Renal pelvis (tissue), 12 donors: ENCODE measurements around the gene C4orf51. TPM values are rescaled to one million over a fixed set of nuclear protein-coding genes. Genes with fewer than 3 reads are reported as not detected.
"Not testable (repeated sequence)": the region's sequence is repeated elsewhere in the genome, so short reads cannot be mapped to it uniquely, and the experiment has no call there.

Experiments used
- DNase-seq: peaks from one replicate; pipeline ENCODE4 v3.0.0-alpha.2; 2013
- long read RNA-seq, 16 experiments: transcript quantifications; one replicate each; lab custom pipeline, GENCODE V29; 2026
- polyA plus RNA-seq, 3 donors: library from polyadenylated mRNA; unstranded; fragments of 120-200 nt; gene quantifications; one replicate each; pipeline ENCODE4 v1.2.1, GENCODE V29; 2013; ENCODE audit not compliant: insufficient read length in 3 of 3

The C4orf51 gene
- not detected for polyA plus RNA-seq
- long read RNA-seq, donor 1: 0 reads
- long read RNA-seq, donor 2: 0 reads
- long read RNA-seq, donor 3: 0 reads
- long read RNA-seq, donor 4: 0 reads
- long read RNA-seq, donor 5: 0 reads
- long read RNA-seq, donor 6, partial matches to known transcripts: 33 of 33 reads
- long read RNA-seq, donor 6, other reads (novel, unspliced or antisense): 0 of 33 reads
- long read RNA-seq, donor 7: 0 reads
- long read RNA-seq, donor 8: 0 reads
- long read RNA-seq, donor 9, partial matches to known transcripts: 0 of 1 reads
- long read RNA-seq, donor 9, other reads (novel, unspliced or antisense): 0 of 1 reads
- long read RNA-seq, donor 10: 0 reads
- long read RNA-seq, donor 11: 0 reads
- long read RNA-seq, donor 12: 0 reads
- long read RNA-seq, donor 13: 0 reads
- long read RNA-seq, donor 14, partial matches to known transcripts: 28 of 28 reads
- long read RNA-seq, donor 14, other reads (novel, unspliced or antisense): 0 of 28 reads
- long read RNA-seq, donor 15: 0 reads
- long read RNA-seq, donor 16, partial matches to known transcripts: 8 of 8 reads
- long read RNA-seq, donor 16, other reads (novel, unspliced or antisense): 0 of 8 reads

- peak; percentile 48 for DNase-seq
These were observed at the start of gene C4orf51 for GRCh38 chr4:145679991-145680455. C4orf51 (plus strand) TSS chr4:145680146; CDS start chr4:145680204, 58 bp downstream.

DNA sequence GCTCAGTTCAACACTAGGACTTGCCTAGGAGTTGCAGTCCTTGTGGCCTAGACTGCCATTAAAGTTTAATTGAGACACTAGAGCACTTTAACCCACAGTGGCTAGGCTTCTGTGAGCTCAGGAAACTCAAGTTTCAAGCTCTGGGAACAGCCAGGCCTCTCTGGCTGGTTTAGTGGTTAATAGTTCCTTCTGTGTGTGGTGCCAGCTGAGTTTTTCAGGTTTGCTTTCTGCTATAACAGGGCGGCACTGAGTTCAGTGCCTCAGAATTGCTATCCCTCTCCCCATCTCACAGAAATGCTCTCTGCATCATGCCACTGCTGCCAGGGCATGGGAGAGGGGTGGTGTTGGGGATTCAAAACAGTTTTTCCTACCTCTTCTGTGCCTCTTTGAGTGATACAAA, 44.8 kb upstream of the C4orf51 start:
- no peak for DNase-seq

GRCh38 chr4:145635630-145636029, 44.3 kb upstream of the C4orf51 start:
- DNase-seq: no peak

DNA sequence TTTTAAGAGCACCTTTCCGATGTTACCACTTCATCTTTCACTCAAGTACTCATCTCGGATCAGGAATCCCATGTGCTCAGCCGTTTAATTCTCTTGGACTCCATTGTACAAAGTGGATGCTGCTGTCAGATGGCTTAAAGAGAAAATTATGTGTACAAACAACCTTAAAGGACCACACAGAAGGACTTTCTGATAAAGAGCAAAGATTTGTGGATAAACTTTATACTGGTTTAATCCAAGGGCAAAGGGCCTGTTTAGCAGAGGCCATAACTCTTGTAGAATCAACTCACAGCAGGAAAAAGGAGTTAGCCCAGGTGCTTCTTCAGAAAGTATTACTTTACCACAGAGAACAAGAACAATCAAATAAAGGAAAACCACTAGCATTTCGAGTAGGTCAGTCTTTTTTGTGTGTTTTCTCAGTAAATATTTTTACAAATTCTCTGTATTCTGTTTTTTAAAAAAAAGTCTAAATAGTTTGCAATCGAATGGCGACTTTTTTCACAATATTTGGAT, 40.7 kb upstream of the C4orf51 start:
- DNase-seq: peak; percentile 30

- not testable (repeated sequence) for DNase-seq
These were observed 39.7 kb upstream of the C4orf51 start for GRCh38 chr4:145640236-145640635.

GRCh38 chr4:145643295-145643694, 36.7 kb upstream of the C4orf51 start:
- no peak for DNase-seq

DNA sequence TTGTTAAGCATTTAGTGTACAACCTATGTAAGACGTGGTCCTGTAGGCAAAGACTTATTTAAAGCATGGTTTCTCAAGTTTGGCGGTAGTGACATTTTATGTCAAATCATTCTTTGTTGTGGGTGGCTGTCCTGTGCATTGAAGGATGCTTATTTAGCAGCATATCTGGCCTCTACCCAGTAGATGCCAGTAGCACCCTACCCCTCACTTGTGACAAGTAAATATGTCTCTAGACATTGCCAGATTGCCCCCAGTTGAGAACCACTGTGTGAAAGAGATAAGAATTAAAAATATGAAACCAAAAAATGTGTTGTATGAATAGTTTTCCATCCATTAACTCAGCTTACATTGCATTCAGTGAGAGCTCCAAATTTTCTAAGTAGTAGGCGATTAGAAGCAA, 35.2 kb upstream of the C4orf51 start:
- DNase-seq: no peak

DNA sequence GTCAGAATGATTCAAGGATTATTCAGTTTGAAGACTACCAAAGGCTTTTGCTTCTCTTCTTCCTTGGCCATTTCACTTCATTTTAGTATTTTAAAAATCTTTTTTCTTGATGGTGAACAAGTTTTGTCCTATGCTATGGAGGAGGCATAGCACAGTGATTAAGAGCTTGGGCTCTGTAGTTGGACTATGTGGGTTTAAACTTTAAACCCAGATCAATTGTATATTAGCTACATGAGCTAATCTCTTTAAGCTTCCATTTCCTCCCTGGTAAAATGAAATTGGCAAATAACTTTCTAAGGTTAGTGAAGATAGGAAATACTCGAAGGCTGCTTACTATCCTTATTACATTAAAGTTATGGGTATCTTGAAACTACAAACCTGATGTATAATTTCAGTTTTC, 23.8 kb upstream of the C4orf51 start:
- DNase-seq: no peak

GRCh38 chr4:145660064-145660463, 19.9 kb upstream of the C4orf51 start:
- DNase-seq: no peak

DNA sequence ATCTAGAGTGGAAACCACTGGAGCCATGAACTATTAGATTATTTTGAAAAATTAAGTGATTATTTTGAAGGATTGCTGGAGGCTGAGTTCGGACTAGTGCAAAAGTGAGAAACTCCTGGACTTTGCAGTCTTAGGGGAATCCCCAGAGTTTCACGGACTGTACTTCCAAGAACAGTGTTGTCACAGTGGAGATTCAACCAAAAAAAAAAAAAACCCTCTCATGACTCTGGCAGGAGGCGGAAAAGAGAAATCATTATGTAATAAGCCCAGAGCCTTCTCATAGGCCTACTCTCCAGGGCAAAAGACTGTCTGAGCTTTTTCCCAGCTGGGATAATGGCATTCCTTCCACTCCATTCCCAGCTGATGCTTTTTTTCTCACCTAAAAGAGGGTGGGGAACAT, 16.8 kb upstream of the C4orf51 start:
- no peak for DNase-seq

DNA sequence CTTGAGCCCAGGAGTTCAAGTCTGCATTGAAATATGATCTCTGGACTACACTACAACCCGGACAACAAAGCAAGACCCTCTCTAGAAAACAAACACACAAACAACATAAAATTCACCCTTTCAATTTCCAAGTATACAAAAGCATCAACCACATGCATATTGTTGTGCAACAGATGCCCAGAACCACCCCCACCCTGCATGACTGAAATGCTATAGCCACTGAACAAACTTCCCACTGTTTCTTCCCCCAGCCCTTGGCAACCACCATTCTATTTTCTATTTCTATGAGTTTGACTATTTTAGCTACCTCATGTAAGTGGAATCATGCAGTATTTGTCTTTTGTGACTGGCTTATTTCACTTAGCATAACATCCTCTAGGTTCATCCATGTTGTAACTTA, 14.2 kb upstream of the C4orf51 start:
- no peak for DNase-seq

DNA sequence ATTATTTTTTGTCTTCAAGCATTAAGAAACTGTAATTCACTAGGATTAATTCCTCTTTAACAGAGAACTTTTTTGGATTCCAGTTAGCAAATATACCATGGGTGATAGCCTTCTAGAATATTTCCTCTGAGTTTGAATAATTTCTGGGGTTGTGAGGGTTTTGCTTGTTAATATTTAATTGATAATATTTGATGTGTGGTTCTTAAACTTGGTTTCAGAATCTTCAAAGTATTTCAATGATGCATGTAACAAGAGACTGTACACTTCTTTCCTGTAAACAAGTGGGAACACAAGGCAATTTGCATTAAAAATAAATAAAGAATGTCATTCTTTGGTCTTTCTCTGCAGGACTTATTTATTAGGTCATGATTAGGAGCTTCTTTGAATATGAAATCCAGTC, 9.5 kb upstream of the C4orf51 start:
- DNase-seq: no peak

GRCh38 chr4:145679520-145679919, 426 bp upstream of the C4orf51 start:
- peak; percentile 81 for DNase-seq

GRCh38 chr4:145680902-145681301, 956 bp downstream of the C4orf51 start:
- DNase-seq: no peak

DNA sequence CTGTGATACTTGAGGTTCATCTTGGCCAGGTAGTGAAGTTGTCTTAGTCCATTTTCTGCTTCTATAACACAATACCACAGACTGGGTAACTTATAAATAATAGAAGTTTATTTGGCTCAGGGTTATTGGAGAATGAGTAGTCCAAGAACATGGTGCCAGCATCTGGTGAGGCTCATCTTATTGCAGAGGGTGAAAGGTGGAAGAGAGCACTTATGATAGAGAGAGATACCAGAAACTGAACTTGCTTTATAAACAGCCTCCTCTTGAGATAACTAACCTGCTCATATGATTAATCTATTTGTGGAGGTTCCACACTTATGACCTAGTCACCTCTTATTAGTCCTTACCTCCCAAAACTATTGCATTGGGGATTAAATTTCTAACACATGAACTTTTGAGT, 1.6 kb downstream of the C4orf51 start:
- DNase-seq: no peak

DNA sequence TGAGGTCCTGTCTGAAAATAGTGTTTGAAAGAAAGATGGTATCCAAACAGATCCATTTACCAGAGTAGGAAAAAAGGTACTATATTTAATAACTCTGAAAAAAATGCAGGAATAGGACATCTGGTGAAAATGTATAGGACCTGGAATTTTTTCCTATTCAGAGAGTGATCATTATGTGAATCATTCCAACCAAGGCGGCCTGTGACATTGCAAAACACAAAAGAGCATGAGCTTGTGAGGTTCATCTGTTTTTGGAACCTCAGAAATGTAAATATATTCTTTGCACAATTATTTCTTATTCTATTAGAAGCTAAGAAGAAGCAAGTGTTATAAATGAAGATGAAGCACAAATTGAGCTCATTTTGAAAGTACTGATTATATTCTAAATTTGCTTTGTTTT, 2.0 kb downstream of the C4orf51 start:
- no peak for DNase-seq

- no peak for DNase-seq
These were observed 7.0 kb downstream of the C4orf51 start for GRCh38 chr4:145686991-145687390.

DNA sequence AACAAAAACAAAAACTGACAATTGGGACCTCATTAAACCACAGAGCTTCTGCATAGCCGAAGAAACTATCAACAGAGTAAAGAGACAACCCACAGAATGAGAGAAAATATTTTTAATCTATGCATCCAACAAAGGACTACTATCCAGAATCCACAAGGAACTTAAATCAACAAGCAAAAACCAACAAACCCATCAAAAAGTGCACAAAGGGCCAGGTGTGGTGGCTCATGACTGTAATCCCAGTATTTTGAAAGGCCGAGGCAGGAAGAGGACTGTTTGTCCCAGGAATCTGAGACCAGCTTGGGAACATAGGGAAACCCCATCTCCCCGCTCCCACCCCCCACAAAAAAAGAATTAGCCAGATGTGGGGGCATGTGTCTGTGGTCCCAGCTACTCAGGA, 10.7 kb downstream of the C4orf51 start:
- no peak for DNase-seq

GRCh38 chr4:145691416-145691815, 11.5 kb downstream of the C4orf51 start:
- not testable (repeated sequence) for DNase-seq

- no peak for DNase-seq
These were observed 15.0 kb downstream of the C4orf51 start for GRCh38 chr4:145694929-145695328.

- DNase-seq: no peak
These were observed 17.4 kb downstream of the C4orf51 start for GRCh38 chr4:145697332-145697731.

- no peak for DNase-seq
These were observed 18.6 kb downstream of the C4orf51 start for GRCh38 chr4:145698507-145698906.

- DNase-seq: peak; percentile 52
These were observed 24.0 kb downstream of the C4orf51 start for GRCh38 chr4:145703850-145704497.
